Naive thymus-derived CD4-positive, alpha-beta T cell (primary cell): ENCODE results near the gene MID1. TPM values are rescaled to one million over a fixed set of nuclear protein-coding genes. Genes with fewer than 3 reads are reported as not detected.

ENCODE experiments used
- ATAC-seq: fragments of 150-1000 bp; cut with Tn5 transposase; 2 replicates; pipeline ENCODE4 v1.10.0; 2021; ENCODE audit warnings: mild to moderate bottlenecking, moderate library complexity
- CTCF ChIA-PET: fragments of 350-600 bp; sonication (Branson Sonifier 250); formaldehyde crosslinking; loops from one replicate; lab custom pipeline; 2021; ENCODE audit warnings: antibody characterized with exemption; lab: Charles Lee
- POLR2A ChIA-PET: fragments of 350-600 bp; sonication (Branson Sonifier 250); formaldehyde crosslinking; loops from one replicate; lab custom pipeline; 2021; ENCODE audit warnings: antibody characterized with exemption, inconsistent platforms; lab: Charles Lee
- DNase-seq, 9 donors: peaks; one replicate each; pipeline versions ENCODE4 v3.0.0 to v3.0.0-alpha.2; 2020 to 2022; ENCODE audit warnings: mixed read lengths in 1 of 9
- H3K27ac ChIP-seq: one replicate; pipeline ENCODE4 v1.7.0; 2013; ENCODE audit warnings: mild to moderate bottlenecking, low read depth, low read length, moderate library complexity
- H3K27me3 ChIP-seq, 2 donors: one replicate each; pipeline ENCODE4 v1.7.0; 2013; ENCODE audit warnings: low read length in 2 of 2, mild to moderate bottlenecking in 2 of 2, moderate library complexity in 2 of 2; ENCODE audit not compliant: control insufficient read depth in 2 of 2, insufficient read depth in 2 of 2
- H3K36me3 ChIP-seq, 3 experiments: 1 replicate in 2 of 3; 2 replicates in 1 of 3; pipeline ENCODE4 v1.7.0; 2013; ENCODE audit warnings: low read length in 3 of 3, mild to moderate bottlenecking in 3 of 3, moderate library complexity in 1 of 3; ENCODE audit not compliant: insufficient read depth in 3 of 3, control insufficient read depth in 2 of 3
- H3K4me1 ChIP-seq, 2 donors: one replicate each; pipeline ENCODE4 v1.7.0; 2013; ENCODE audit warnings: low read length in 2 of 2, mild to moderate bottlenecking in 2 of 2, moderate library complexity in 1 of 2; ENCODE audit not compliant: control insufficient read depth in 2 of 2, insufficient read depth in 2 of 2
- H3K4me3 ChIP-seq: 2 replicates; pipeline ENCODE4 v1.7.0; 2013; ENCODE audit warnings: mild to moderate bottlenecking, low read length
- H3K9me3 ChIP-seq, 3 experiments: 1 replicate in 2 of 3; 2 replicates in 1 of 3; pipeline ENCODE4 v1.7.0; 2013; ENCODE audit warnings: low read length in 3 of 3; ENCODE audit not compliant: control insufficient read depth in 2 of 3
- H3K27ac Mint-ChIP-seq, 9 donors: one replicate each; pipeline ENCODE4 v1.8.0; 2020 to 2022; ENCODE audit warnings: mixed read lengths in 9 of 9, mild to moderate bottlenecking in 8 of 9, moderate library complexity in 5 of 9, inconsistent platforms in 2 of 9
- H3K27me3 Mint-ChIP-seq, 5 donors: one replicate each; pipeline ENCODE4 v1.8.0; 2021 to 2022; ENCODE audit warnings: mixed read lengths in 5 of 5, mild to moderate bottlenecking in 1 of 5
- H3K36me3 Mint-ChIP-seq, 5 donors: one replicate each; pipeline ENCODE4 v1.8.0; 2020 to 2022; ENCODE audit warnings: mixed read lengths in 5 of 5, mild to moderate bottlenecking in 3 of 5, inconsistent platforms in 1 of 5
- H3K4me1 Mint-ChIP-seq, 7 donors: one replicate each; pipeline ENCODE4 v1.8.0; 2020 to 2022; ENCODE audit warnings: mixed read lengths in 7 of 7, mild to moderate bottlenecking in 3 of 7, inconsistent platforms in 1 of 7
- H3K4me3 Mint-ChIP-seq, 10 donors: one replicate each; pipeline ENCODE4 v1.8.0; 2020 to 2022; ENCODE audit warnings: mild to moderate bottlenecking in 10 of 10, mixed read lengths in 10 of 10, moderate library complexity in 6 of 10, inconsistent platforms in 2 of 10
- H3K9me3 Mint-ChIP-seq, 11 donors: one replicate each; pipeline ENCODE4 v1.8.0; 2020 to 2022; ENCODE audit warnings: mixed read lengths in 11 of 11, mild to moderate bottlenecking in 4 of 11, inconsistent platforms in 1 of 11, moderate library complexity in 1 of 11
- intact Hi-C, 2 donors: fragments of 100-400 bp; cut with micrococcal nuclease; formaldehyde crosslinking; loops; one replicate each; pipeline ENCODE4 v1.15.1; 2023
- polyA plus RNA-seq, 2 donors: library from polyadenylated mRNA; unstranded; fragments of 300-500 nt; fragmentation: Illumina TruSeq; gene quantifications; one replicate each; pipeline ENCODE4 v1.2.3, GENCODE V29; 2021
- total RNA-seq, 6 experiments: library from RNA in 5 of 6; stranded (reverse) in 5 of 6; gene quantifications; 1 replicate in 5 of 6; 2 replicates in 1 of 6; pipeline ENCODE4 v1.2.3 and lab custom pipeline; 2021 to 2026

MID1 gene
- total and polyA plus RNA-seq, 7 experiments from 2014 or later = 0.12 to 0.27 (median 0.22) TPM; not detected in 2

- ChIA-PET CTCF (no interaction called here), POLR2A (no interaction called here)
- H3K27me3 Mint-ChIP-seq = no peaks in the 10 kb centered on the region
- Histone ChIP-seq H3K27me3 (no peaks in the 10 kb centered on the region), H3K36me3 (no peaks in the 10 kb centered on the region), H3K9me3 (no peaks in the 10 kb centered on the region), H3K4me1 (no peaks in the 10 kb centered on the region), H3K4me3 (no peak overlapping the region), H3K27ac (no peak overlapping the region)
- peaks cover 0 to 4% (median 0%) of the 10 kb centered on the region in 11 donors for H3K9me3 Mint-ChIP-seq
- no peak overlapping the region for H3K4me3 Mint-ChIP-seq
- no peaks in the 10 kb centered on the region for H3K36me3 Mint-ChIP-seq
- H3K27ac Mint-ChIP-seq = no peak overlapping the region
- DNase-seq = no peak
- no peaks in the 10 kb centered on the region for H3K4me1 Mint-ChIP-seq
- intact Hi-C loops = no loop called here
- ATAC-seq = no peak
Observed at GRCh38 chrX:10404436-10404835, 215.9 kb downstream of the MID1 start.

GRCh38 chrX:10401239-10401638 lies 219.1 kb downstream of the MID1 start:
- peaks cover 0 to 13% (median 2%) of the 10 kb centered on the region in 11 donors for H3K9me3 Mint-ChIP-seq
- CTCF ChIA-PET = no interaction called here
- intact Hi-C loops = no loop called here

GRCh38 chrX:10399043-10399741 lies 221.2 kb downstream of the MID1 start:
- Mint-ChIP-seq H3K27ac (no peak overlapping the region), H3K27me3 (no peaks in the 10 kb centered on the region), H3K9me3 (peaks cover 0 to 13% (median 3%) of the 10 kb centered on the region in 11 donors), H3K36me3 (no peaks in the 10 kb centered on the region), H3K4me1 (no peaks in the 10 kb centered on the region), H3K4me3 (no peak overlapping the region)
- ATAC-seq (no peak), DNase-seq (no peak)
- H3K9me3 ChIP-seq = no peaks in the 10 kb centered on the region
- CTCF ChIA-PET = no interaction called here
- H3K27ac ChIP-seq = no peak overlapping the region
- no peak overlapping the region for H3K4me3 ChIP-seq
- no peaks in the 10 kb centered on the region for H3K27me3 ChIP-seq
- POLR2A ChIA-PET = no interaction called here
- intact Hi-C loops = no loop called here
- H3K4me1 ChIP-seq = no peaks in the 10 kb centered on the region
- no peaks in the 10 kb centered on the region for H3K36me3 ChIP-seq

More at GRCh38 chrX:10401239-10401638, 219.1 kb downstream of the MID1 start:
- H3K4me3 ChIP-seq = no peak overlapping the region
- no peak overlapping the region for H3K27ac ChIP-seq
- H3K27me3 ChIP-seq = no peaks in the 10 kb centered on the region
- ATAC-seq = no peak
- POLR2A ChIA-PET = no interaction called here
- H3K27me3 Mint-ChIP-seq = no peaks in the 10 kb centered on the region
- DNase-seq = no peak
- H3K4me1 ChIP-seq = no peaks in the 10 kb centered on the region
- H3K9me3 ChIP-seq = no peaks in the 10 kb centered on the region
- H3K27ac Mint-ChIP-seq = no peak overlapping the region
- H3K36me3 Mint-ChIP-seq = no peaks in the 10 kb centered on the region
- H3K4me3 Mint-ChIP-seq = no peak overlapping the region
- H3K4me1 Mint-ChIP-seq = no peaks in the 10 kb centered on the region
- H3K36me3 ChIP-seq = no peaks in the 10 kb centered on the region

- no peak overlapping the region for H3K4me3 ChIP-seq
- no peaks in the 10 kb centered on the region for H3K27me3 ChIP-seq
- Mint-ChIP-seq H3K27me3 (no peaks in the 10 kb centered on the region), H3K4me1 (no peaks in the 10 kb centered on the region), H3K9me3 (peaks cover 0 to 13% (median 3%) of the 10 kb centered on the region in 11 donors), H3K4me3 (no peak overlapping the region), H3K27ac (no peak overlapping the region), H3K36me3 (no peaks in the 10 kb centered on the region)
- no peaks in the 10 kb centered on the region for H3K4me1 ChIP-seq
- intact Hi-C loops = no loop called here
- H3K9me3 ChIP-seq = no peaks in the 10 kb centered on the region
- ChIA-PET CTCF (no interaction called here), POLR2A (no interaction called here)
- no peak for ATAC-seq
- no peak overlapping the region for H3K27ac ChIP-seq
- H3K36me3 ChIP-seq = no peaks in the 10 kb centered on the region
- DNase-seq = no peak
Observed at GRCh38 chrX:10398215-10398614, 222.2 kb downstream of the MID1 start.

- Mint-ChIP-seq H3K4me1 (no peaks in the 10 kb centered on the region), H3K27me3 (no peaks in the 10 kb centered on the region), H3K27ac (no peak overlapping the region), H3K9me3 (peaks cover 0 to 13% (median 3%) of the 10 kb centered on the region in 11 donors), H3K36me3 (no peaks in the 10 kb centered on the region), H3K4me3 (no peak overlapping the region)
- ChIA-PET CTCF (no interaction called here), POLR2A (no interaction called here)
- no peaks in the 10 kb centered on the region for H3K9me3 ChIP-seq
- H3K27ac ChIP-seq = no peak overlapping the region
- H3K27me3 ChIP-seq = no peaks in the 10 kb centered on the region
- ATAC-seq (no peak), DNase-seq (no peak)
- intact Hi-C loops = no loop called here
- no peaks in the 10 kb centered on the region for H3K4me1 ChIP-seq
- H3K36me3 ChIP-seq = no peaks in the 10 kb centered on the region
- H3K4me3 ChIP-seq = no peak overlapping the region
Observed at GRCh38 chrX:10397349-10397748, 223.0 kb downstream of the MID1 start.

- Histone ChIP-seq H3K9me3 (no peaks in the 10 kb centered on the region), H3K4me3 (no peak overlapping the region), H3K36me3 (no peaks in the 10 kb centered on the region), H3K27me3 (no peaks in the 10 kb centered on the region), H3K27ac (no peak overlapping the region), H3K4me1 (no peaks in the 10 kb centered on the region)
- H3K27ac Mint-ChIP-seq = no peak overlapping the region
- ChIA-PET CTCF (no interaction called here), POLR2A (no interaction called here)
- H3K4me1 Mint-ChIP-seq = no peaks in the 10 kb centered on the region
- no peak overlapping the region for H3K4me3 Mint-ChIP-seq
- H3K27me3 Mint-ChIP-seq = no peaks in the 10 kb centered on the region
- no peaks in the 10 kb centered on the region for H3K36me3 Mint-ChIP-seq
- H3K9me3 Mint-ChIP-seq = peaks cover 0 to 9% (median 3%) of the 10 kb centered on the region in 11 donors
- DNase-seq (no peak), ATAC-seq (no peak)
- intact Hi-C loops = no loop called here
Observed at GRCh38 chrX:10395643-10396042, 224.7 kb downstream of the MID1 start.
